ENCODE results near the gene MYBBP1A. TPM values are rescaled to one million over a fixed set of nuclear protein-coding genes. Genes with fewer than 3 reads are reported as not detected.

MYBBP1A gene
- total RNA-seq, 2 experiments from 2014 or later, result 58.0 to 58.2 TPM

- DNase-seq (no peak), ATAC-seq (ENCODE audit: poor library complexity) (no peak)
- CTCF ChIA-PET, result interaction anchor here (1.1 to 1.3 kb wide), 2 partner anchors 11 to 12 kb away, joined by 3 to 5 read pairs; no protein-coding TSS in a partner anchor
- intact Hi-C loops (cut with DNase I, micrococcal nuclease), result no loop called here
- TF ChIP-seq, protein P1, sequence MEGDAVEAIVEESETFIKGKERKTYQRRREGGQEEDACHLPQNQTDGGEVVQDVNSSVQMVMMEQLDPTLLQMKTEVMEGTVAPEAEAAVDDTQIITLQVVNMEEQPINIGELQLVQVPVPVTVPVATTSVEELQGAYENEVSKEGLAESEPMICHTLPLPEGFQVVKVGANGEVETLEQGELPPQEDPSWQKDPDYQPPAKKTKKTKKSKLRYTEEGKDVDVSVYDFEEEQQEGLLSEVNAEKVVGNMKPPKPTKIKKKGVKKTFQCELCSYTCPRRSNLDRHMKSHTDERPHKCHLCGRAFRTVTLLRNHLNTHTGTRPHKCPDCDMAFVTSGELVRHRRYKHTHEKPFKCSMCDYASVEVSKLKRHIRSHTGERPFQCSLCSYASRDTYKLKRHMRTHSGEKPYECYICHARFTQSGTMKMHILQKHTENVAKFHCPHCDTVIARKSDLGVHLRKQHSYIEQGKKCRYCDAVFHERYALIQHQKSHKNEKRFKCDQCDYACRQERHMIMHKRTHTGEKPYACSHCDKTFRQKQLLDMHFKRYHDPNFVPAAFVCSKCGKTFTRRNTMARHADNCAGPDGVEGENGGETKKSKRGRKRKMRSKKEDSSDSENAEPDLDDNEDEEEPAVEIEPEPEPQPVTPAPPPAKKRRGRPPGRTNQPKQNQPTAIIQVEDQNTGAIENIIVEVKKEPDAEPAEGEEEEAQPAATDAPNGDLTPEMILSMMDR (IDR thresholded peaks at IDR 0.05), result no peak
- no peaks in the 10 kb centered on the region for H3K27me3 ChIP-seq (ENCODE audit: control insufficient read depth in 1 of 2, insufficient read depth in 2 of 2, low read length in 2 of 2)
- POLR2A ChIA-PET, result interaction anchor here (0.6 to 1.7 kb wide), 4 partner anchors 13 to 81 kb away, joined by 3 to 7 read pairs (median 4); partner anchors contain the start of gene SPNS2
- Mint-ChIP-seq H3K36me3 (ENCODE audit: low read depth) (peaks cover 44% of the 10 kb centered on the region), H3K4me3 (peak overlapping the region; percentile 97), H3K9me3 (no peaks in the 10 kb centered on the region), H3K27ac (peak overlapping the region; percentile 96), H3K27me3 (no peaks in the 10 kb centered on the region), H3K4me1 (ENCODE audit: low read depth) (peaks cover 32% of the 10 kb centered on the region)
- H3K36me3 ChIP-seq (ENCODE audit: insufficient read depth, low read length), result peaks cover 36% of the 10 kb centered on the region
- peak overlapping the region; percentile 82 for H3K27ac ChIP-seq (ENCODE audit: low read depth in 1 of 2, low read length in 2 of 2)
- H3K4me3 ChIP-seq (ENCODE audit: low read length), result peak overlapping the region; percentile 99
- peaks cover 0 to 3% of the 10 kb centered on the region in 2 experiments for H3K9me3 ChIP-seq (ENCODE audit: control insufficient read depth in 1 of 2, insufficient read depth in 1 of 2, low read length in 2 of 2)
- H3K4me1 ChIP-seq (ENCODE audit: insufficient read depth, low read length), result peaks cover 38% of the 10 kb centered on the region
Measured at GRCh38 chr17:4554441-4554996, 665 bp downstream of the MYBBP1A start.

- Mint-ChIP-seq H3K9me3 (no peaks in the 10 kb centered on the region), H3K36me3 (ENCODE audit: low read depth) (peaks cover 50% of the 10 kb centered on the region), H3K27me3 (no peaks in the 10 kb centered on the region), H3K27ac (no peak overlapping the region), H3K4me1 (ENCODE audit: low read depth) (peaks cover 32% of the 10 kb centered on the region), H3K4me3 (peak overlapping the region; percentile 97)
- intact Hi-C loops (cut with DNase I, micrococcal nuclease), result no loop called here
- peak overlapping the region; percentile 99 for H3K4me3 ChIP-seq (ENCODE audit: low read length)
- peaks cover 38% of the 10 kb centered on the region for H3K4me1 ChIP-seq (ENCODE audit: insufficient read depth, low read length)
- H3K27me3 ChIP-seq (ENCODE audit: control insufficient read depth in 1 of 2, insufficient read depth in 2 of 2, low read length in 2 of 2), result no peaks in the 10 kb centered on the region
- H3K36me3 ChIP-seq (ENCODE audit: insufficient read depth, low read length), result peaks cover 44% of the 10 kb centered on the region
- ATAC-seq (ENCODE audit: poor library complexity) (no peak), DNase-seq (no peak)
- peaks cover 0 to 3% of the 10 kb centered on the region in 2 experiments for H3K9me3 ChIP-seq (ENCODE audit: control insufficient read depth in 1 of 2, insufficient read depth in 1 of 2, low read length in 2 of 2)
- H3K27ac ChIP-seq (ENCODE audit: low read depth in 1 of 2, low read length in 2 of 2), result no peak overlapping the region
- TF ChIP-seq, protein P1 (IDR thresholded peaks at IDR 0.05), result no peak
- POLR2A ChIA-PET, result interaction anchor here (1.1 kb wide), 1 partner anchor 11 kb away, joined by 3 read pairs; no protein-coding TSS in a partner anchor
- CTCF ChIA-PET, result interaction anchor here (0.9 kb wide), 2 partner anchors 12 to 13 kb away, joined by 3 read pairs; no protein-coding TSS in a partner anchor
Measured at GRCh38 chr17:4553669-4554068, 1.5 kb downstream of the MYBBP1A start.

- CTCF ChIA-PET, result interaction anchor here (1.1 kb wide), 1 partner anchor 14 kb away, joined by 4 read pairs; no protein-coding TSS in a partner anchor
- no peak overlapping the region for H3K4me3 Mint-ChIP-seq
- peaks cover 38% of the 10 kb centered on the region for H3K4me1 ChIP-seq (ENCODE audit: insufficient read depth, low read length)
- no peak overlapping the region for H3K27ac Mint-ChIP-seq
- POLR2A ChIA-PET, result no interaction called here
- H3K9me3 ChIP-seq (ENCODE audit: control insufficient read depth in 1 of 2, insufficient read depth in 1 of 2, low read length in 2 of 2), result no peaks in the 10 kb centered on the region
- no peaks in the 10 kb centered on the region for H3K27me3 Mint-ChIP-seq
- DNase-seq (no peak), ATAC-seq (ENCODE audit: poor library complexity) (no peak)
- H3K27ac ChIP-seq (ENCODE audit: low read depth in 1 of 2, low read length in 2 of 2), result no peak overlapping the region
- TF ChIP-seq, protein P1 (IDR thresholded peaks at IDR 0.05), result no peak
- H3K36me3 ChIP-seq (ENCODE audit: insufficient read depth, low read length), result peaks cover 61% of the 10 kb centered on the region
- no peaks in the 10 kb centered on the region for H3K27me3 ChIP-seq (ENCODE audit: control insufficient read depth in 1 of 2, insufficient read depth in 2 of 2, low read length in 2 of 2)
- H3K4me1 Mint-ChIP-seq (ENCODE audit: low read depth), result peaks cover 32% of the 10 kb centered on the region
- H3K36me3 Mint-ChIP-seq (ENCODE audit: low read depth), result peaks cover 59% of the 10 kb centered on the region
- no peaks in the 10 kb centered on the region for H3K9me3 Mint-ChIP-seq
- intact Hi-C loops (cut with DNase I, micrococcal nuclease), result no loop called here
- no peak overlapping the region for H3K4me3 ChIP-seq (ENCODE audit: low read length)
Measured at GRCh38 chr17:4551796-4552525, 3.2 kb downstream of the MYBBP1A start.
